RWPE1 (cell line): ENCODE measurements around the gene MRAS.

Experiments
- CTCF ChIA-PET: fragments of 350-600 bp; sonication (Branson Sonifier 250); formaldehyde crosslinking; extraction: SDS; loops from one replicate; lab custom pipeline; 2021; lab: Yijun Ruan, JAX
- POLR2A ChIA-PET: fragments of 400-600 bp; formaldehyde crosslinking; extraction: SDS; loops from one replicate; lab custom pipeline; 2020; ENCODE audit warnings: antibody characterized with exemption; ENCODE audit not compliant: low non-redundant PET; lab: Yijun Ruan, JAX
- DNase-seq: peaks from one replicate; pipeline ENCODE4 v3.0.0; 2012; ENCODE audit warnings: low spot score
- H3K27ac ChIP-seq: fragments of 450-650 bp; 2 replicates; pipeline ENCODE4 v1.5.1; 2017
- CTCF ChIP-seq: fragments of 450-650 bp; conservative IDR thresholded peaks from 2 replicates; pipeline ENCODE4 v1.5.1; 2017; ENCODE audit warnings: low read depth, mild to moderate bottlenecking

The MRAS gene

DNA sequence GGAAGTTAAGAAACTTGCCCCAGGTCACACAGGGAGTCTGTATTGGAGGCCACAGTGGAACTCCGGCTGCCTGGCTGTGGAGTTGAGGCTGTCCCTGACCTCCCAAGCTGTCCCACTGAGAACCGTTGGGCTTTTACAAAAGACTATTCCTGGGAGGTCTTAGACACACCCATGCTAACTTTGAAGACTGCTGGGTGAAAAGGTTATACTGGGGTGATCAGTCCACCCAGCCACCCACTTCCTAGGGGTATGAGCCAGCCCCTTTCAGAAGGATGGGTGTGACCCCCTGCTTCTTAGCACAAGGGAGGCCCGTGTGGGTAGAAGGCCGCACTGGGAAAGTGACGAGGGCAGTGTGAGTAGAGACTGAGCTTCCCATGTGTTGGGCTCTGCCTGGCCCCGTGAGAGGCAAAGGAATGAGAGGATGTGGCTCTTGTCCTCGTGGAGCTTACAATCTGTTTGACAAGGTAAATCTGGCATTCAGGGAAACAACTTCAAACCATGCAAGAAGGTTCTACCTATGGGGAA is 19.0 kb downstream of the MRAS start:
- POLR2A ChIA-PET = no interaction called here

DNA sequence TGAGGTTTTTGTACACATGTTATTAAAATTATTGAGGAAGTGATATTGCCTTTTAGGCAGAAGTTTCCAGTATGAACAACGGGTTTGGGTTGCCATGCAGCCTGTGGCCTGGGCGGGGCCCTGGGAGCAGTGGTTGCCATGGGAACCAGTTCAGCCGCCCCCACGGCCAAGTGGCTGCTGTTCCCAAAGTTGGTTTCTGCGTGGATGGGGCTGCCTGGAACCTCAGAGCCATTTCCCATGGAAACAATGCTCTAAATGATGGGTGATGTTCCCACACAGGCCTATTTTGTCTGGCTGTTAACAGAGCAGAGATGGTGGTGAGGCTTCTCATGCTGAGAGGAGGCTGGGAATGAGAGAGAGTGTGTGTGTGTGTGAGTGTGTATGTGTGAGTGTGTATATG is 19.5 kb downstream of the MRAS start:
- ChIA-PET CTCF (interaction anchor here (0.7 kb wide), 1 partner anchor 401 kb away, joined by 3 read pairs; no protein-coding TSS in a partner anchor), POLR2A (no interaction called here)
- TF ChIP-seq CTCF = no peak
- no peak for DNase-seq
- H3K27ac ChIP-seq = no peak overlapping the region

More for the DNA sequence above, 19.0 kb downstream of the MRAS start:
- CTCF ChIA-PET = interaction anchor here (0.7 kb wide), 1 partner anchor 401 kb away, joined by 3 read pairs; no protein-coding TSS in a partner anchor
- TF ChIP-seq CTCF = no peak
- DNase-seq = no peak
- no peak overlapping the region for H3K27ac ChIP-seq

DNA sequence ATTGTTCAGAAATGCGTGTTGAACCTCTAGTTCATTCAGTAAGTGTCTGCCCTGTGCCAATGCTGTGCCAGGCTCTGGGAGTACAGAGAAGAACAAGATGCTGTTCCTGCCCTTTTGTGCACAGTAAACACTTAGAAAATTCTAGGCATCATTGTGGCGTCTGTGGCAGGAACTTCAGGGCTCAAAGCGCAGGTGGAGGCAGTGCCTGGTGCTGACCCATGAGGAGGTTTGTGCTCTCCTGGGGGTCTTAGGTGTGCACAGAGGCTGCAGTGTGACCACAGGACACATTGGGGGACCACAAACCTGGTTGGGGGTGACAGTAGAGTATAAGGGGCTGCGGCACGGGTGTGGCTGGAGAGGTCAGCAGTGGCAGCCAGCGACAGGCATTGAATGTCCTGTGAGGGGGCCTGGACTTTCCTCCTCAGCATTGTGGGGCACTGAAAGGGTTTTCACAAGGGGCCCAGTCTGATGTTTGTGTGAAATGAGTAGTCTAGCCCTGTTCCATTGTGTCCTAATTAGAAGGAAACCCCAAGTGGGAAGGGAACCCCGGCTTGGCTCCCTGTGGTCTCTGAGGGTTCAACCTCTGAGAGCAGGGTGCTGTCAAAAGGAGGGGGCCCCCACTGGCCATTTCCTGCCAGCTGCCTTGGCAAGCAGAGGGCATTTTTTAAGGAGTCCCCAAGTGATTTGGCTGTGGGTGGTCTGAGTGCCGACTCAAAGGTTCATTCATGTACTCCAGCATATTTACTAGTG is 20.9 kb downstream of the MRAS start:
- TF ChIP-seq CTCF = no peak
- no peak overlapping the region for H3K27ac ChIP-seq
- no peak for DNase-seq
- POLR2A ChIA-PET = no interaction called here
- CTCF ChIA-PET = no interaction called here

GRCh38 chr3:138370321-138370720 is 21.9 kb downstream of the MRAS start:
- ChIA-PET CTCF (interaction anchor here (0.5 to 0.7 kb wide), 2 partner anchors 61 to 495 kb away, joined by 4 to 5 read pairs; no protein-coding TSS in a partner anchor), POLR2A (no interaction called here)
- TF ChIP-seq CTCF = no peak
- no peak for DNase-seq
- H3K27ac ChIP-seq = no peak overlapping the region

DNA sequence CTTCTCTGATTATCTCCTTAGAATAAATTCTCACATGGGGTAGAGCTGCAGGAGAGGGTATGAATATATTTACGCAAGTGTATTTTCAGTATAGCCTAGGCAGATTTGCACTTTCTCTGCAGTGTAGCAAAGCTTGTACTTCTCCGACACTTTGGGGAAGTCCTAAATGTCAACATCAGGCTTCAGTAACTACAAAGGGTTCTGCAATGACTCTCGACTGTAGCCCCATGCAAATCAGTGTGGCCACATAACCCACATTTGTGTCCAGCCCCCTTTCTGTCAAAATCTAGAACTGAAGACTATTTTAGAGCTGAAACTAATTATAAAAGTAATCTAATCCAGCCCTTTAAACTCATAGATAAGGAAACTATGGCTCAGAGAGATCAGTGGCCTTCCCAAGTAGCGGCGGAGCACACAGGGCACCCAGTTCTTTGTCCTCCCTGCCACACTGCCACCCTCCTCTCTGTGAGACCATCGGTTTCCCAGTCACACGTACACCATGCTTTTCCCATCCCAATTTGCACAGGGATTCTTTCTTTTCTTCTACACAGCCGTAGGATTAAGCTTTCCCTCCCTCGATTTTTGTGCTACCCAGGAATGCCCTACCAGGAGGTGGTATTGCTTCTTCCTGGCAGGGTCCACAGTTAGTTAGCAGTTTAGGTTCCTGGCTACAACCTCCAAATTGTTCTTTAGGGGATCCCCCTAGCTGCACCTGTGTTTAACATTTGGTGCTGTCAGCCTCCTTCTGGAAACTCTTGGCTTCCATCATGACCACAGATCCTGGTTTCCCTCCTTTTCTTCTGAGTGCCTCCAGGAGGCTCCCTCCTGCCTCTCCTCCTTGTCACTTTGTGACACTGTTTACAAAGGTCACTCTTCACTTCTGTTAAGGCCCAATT is 22.9 kb downstream of the MRAS start:
- no peak for DNase-seq
- TF ChIP-seq CTCF = no peak
- H3K27ac ChIP-seq = no peak overlapping the region
- ChIA-PET POLR2A (interaction anchor here (0.6 kb wide), 1 partner anchor 13 kb away, joined by 3 read pairs; no protein-coding TSS in a partner anchor), CTCF (interaction anchor here (1.2 kb wide), 1 partner anchor 19 kb away, joined by 3 read pairs; no protein-coding TSS in a partner anchor)
